Neutrophil (primary cell): ENCODE results near the gene FECH.

ENCODE experiments used
- H3K27ac ChIP-seq: fragments of 200-600 bp; sonication (generic); 2 replicates; pipeline ENCODE4 v1.5.1; 2016; ENCODE audit warnings: mild to moderate bottlenecking, moderate library complexity
- H3K27me3 ChIP-seq: fragments of 200-600 bp; sonication (generic); 2 replicates; pipeline ENCODE4 v1.6.0; 2016; ENCODE audit warnings: mild to moderate bottlenecking
- H3K36me3 ChIP-seq: fragments of 200-600 bp; sonication (generic); 2 replicates; pipeline ENCODE4 v1.5.1; 2017
- H3K4me1 ChIP-seq, 2 experiments: fragments of 200-600 bp in 1 of 2; sonication (generic) in 1 of 2; 1 replicate in 1 of 2; 2 replicates in 1 of 2; pipeline versions ENCODE4 v1.5.1 to v1.6.1; 2013 to 2016; ENCODE audit warnings: low read depth in 1 of 2, low read length in 1 of 2, mild to moderate bottlenecking in 1 of 2, moderate library complexity in 1 of 2; ENCODE audit not compliant: control insufficient read depth in 1 of 2, insufficient read depth in 1 of 2
- H3K4me3 ChIP-seq, 2 experiments: fragments of 200-600 bp in 1 of 2; sonication (generic) in 1 of 2; 1 replicate in 1 of 2; 2 replicates in 1 of 2; pipeline ENCODE4 v1.5.1; 2013 to 2016; ENCODE audit warnings: low read depth in 1 of 2, low read length in 1 of 2, mild to moderate bottlenecking in 1 of 2, moderate library complexity in 1 of 2
- H3K9me3 ChIP-seq: fragments of 200-600 bp; sonication (generic); 2 replicates; pipeline ENCODE4 v1.5.1; 2016
- TF ChIP-seq, protein P1 (sequence below): fragments of 200-600 bp; sonication (generic); IDR thresholded peaks from 2 replicates; pipeline ENCODE4 v1.5.1; 2016; ENCODE audit warnings: antibody characterized with exemption

FECH gene

GRCh38 chr18:57630002-57630753 lies 43.7 kb upstream of the FECH start:
- TF ChIP-seq, protein P1, sequence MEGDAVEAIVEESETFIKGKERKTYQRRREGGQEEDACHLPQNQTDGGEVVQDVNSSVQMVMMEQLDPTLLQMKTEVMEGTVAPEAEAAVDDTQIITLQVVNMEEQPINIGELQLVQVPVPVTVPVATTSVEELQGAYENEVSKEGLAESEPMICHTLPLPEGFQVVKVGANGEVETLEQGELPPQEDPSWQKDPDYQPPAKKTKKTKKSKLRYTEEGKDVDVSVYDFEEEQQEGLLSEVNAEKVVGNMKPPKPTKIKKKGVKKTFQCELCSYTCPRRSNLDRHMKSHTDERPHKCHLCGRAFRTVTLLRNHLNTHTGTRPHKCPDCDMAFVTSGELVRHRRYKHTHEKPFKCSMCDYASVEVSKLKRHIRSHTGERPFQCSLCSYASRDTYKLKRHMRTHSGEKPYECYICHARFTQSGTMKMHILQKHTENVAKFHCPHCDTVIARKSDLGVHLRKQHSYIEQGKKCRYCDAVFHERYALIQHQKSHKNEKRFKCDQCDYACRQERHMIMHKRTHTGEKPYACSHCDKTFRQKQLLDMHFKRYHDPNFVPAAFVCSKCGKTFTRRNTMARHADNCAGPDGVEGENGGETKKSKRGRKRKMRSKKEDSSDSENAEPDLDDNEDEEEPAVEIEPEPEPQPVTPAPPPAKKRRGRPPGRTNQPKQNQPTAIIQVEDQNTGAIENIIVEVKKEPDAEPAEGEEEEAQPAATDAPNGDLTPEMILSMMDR = peak; percentile 93
- no peaks in the 10 kb centered on the region for H3K27me3 ChIP-seq
- peaks cover 13 to 14% of the 10 kb centered on the region in 2 experiments for H3K4me1 ChIP-seq
- H3K9me3 ChIP-seq = no peaks in the 10 kb centered on the region
- H3K27ac ChIP-seq = peak overlapping the region; percentile 72
- H3K4me3 ChIP-seq = peak overlapping the region; percentile 71 to 84
- no peaks in the 10 kb centered on the region for H3K36me3 ChIP-seq

DNA sequence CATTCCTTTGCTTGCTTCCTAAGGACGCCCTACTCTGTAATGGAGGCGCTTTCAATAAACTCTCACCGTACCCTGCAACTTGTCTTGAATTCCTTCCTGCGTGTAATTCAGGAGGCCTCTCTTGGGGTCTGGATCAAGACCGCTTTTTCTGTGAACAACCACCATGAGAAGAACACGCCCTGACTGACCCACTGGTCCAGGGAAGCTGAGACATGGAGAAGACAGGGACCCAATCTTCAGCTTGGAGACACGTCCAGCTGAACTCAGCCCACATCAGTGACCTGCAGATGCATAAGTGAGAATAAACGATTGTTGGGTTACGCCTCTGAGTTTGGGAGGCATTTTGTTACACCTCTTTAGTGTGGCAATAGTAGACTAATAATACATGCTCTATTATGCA lies 42.9 kb upstream of the FECH start:
- Histone ChIP-seq H3K36me3 (no peaks in the 10 kb centered on the region), H3K27ac (peak overlapping the region; percentile 72), H3K4me3 (peak overlapping the region; percentile 71 to 84), H3K9me3 (no peaks in the 10 kb centered on the region), H3K27me3 (no peaks in the 10 kb centered on the region), H3K4me1 (peaks cover 13 to 14% of the 10 kb centered on the region in 2 experiments)
- TF ChIP-seq, protein P1 = no peak

DNA sequence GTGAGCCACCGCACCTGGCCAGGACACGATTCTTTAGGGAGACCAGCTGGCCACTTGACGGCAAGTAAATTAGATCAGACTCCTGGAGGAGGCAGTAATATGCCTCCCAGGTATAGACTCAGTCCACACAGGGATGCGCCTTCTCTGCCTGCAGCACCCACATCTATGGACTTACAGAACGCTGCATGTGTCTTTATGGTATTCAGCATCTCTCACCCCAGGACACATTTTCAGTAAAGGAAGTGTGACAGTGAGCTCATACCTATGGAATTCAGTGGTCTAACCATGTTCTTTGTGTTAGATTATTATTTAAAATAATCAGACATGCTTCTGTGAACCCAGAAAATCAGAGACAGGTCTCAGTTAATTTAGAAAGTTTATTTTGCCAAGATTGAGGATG lies 41.0 kb upstream of the FECH start:
- Histone ChIP-seq H3K4me1 (peaks cover 17 to 18% of the 10 kb centered on the region in 2 experiments), H3K9me3 (no peaks in the 10 kb centered on the region), H3K4me3 (no peak overlapping the region), H3K36me3 (no peaks in the 10 kb centered on the region), H3K27ac (no peak overlapping the region), H3K27me3 (no peaks in the 10 kb centered on the region)
- TF ChIP-seq, protein P1 = no peak

DNA sequence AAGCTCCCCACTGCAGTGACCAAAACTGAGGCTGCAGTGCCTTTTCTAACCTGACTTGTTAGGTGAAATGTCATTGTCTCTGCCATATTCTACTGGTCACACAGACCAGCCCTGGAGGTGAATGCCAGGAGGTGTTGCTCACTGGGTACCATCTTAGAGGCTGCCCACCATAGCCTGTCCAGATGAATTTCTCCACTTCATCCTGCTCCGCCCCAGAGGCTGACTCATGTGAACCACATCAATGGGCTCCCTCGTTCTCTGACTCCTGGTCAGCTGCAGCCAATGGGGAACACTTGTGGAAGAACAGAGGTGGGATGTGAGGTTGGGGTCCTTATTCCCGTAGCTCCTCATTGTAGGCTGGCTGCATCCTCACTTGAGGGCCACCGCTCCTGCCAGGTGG lies 38.5 kb upstream of the FECH start:
- Histone ChIP-seq H3K4me1 (peaks cover 22 to 26% of the 10 kb centered on the region in 2 experiments), H3K36me3 (no peaks in the 10 kb centered on the region), H3K27ac (no peak overlapping the region), H3K4me3 (no peak overlapping the region), H3K27me3 (no peaks in the 10 kb centered on the region), H3K9me3 (no peaks in the 10 kb centered on the region)
- TF ChIP-seq, protein P1 = no peak

DNA sequence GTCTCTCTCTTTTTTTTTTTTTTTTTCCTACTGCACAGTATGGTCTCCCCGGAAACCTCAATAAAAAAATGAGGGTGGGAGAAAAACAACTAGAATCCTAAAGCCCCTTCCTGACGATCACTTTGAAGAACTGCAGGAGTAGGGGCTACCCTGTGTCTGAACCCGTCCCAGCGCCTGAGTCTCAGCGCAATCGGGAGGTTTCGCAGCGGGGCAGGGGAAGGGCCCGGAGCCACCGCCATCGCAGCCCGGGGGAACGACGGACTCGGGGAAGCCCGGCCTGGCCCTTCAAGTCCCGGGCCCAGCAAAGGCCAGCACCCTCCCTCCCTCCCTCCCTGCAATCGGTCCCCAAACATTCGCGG lies 34.7 kb upstream of the FECH start:
- Histone ChIP-seq H3K27me3 (no peaks in the 10 kb centered on the region), H3K4me1 (peaks cover 34 to 35% of the 10 kb centered on the region in 2 experiments), H3K4me3 (peak overlapping the region; percentile 78 to 91), H3K9me3 (no peaks in the 10 kb centered on the region), H3K36me3 (no peaks in the 10 kb centered on the region), H3K27ac (peak overlapping the region; percentile 96)
- TF ChIP-seq, protein P1 = no peak
